Trophoblast cell (in vitro differentiated cells and primary cell): Measurements from ENCODE around the gene BCL11A.

Experiments
- DNase-seq, 2 donors: peaks; one replicate each; pipeline ENCODE4 v3.0.0-alpha.2; 2016
- H2AFZ ChIP-seq: 2 replicates; pipeline ENCODE4 v1.6.1; 2013; ENCODE audit warnings: low read length, moderate library complexity, mild to moderate bottlenecking; ENCODE audit not compliant: insufficient read depth, poor library complexity
- H2AK5ac ChIP-seq: 2 replicates; pipeline ENCODE4 v1.6.1; 2013; ENCODE audit warnings: mild to moderate bottlenecking, low read length
- H2BK120ac ChIP-seq: 2 replicates; pipeline ENCODE4 v1.6.1; 2013; ENCODE audit warnings: low read length, mild to moderate bottlenecking, moderate library complexity; ENCODE audit not compliant: insufficient read depth, poor library complexity
- H2BK12ac ChIP-seq: 2 replicates; pipeline ENCODE4 v1.6.1; 2013; ENCODE audit warnings: mild to moderate bottlenecking, low read length, moderate library complexity
- H2BK5ac ChIP-seq: 2 replicates; pipeline ENCODE4 v1.6.1; 2013; ENCODE audit warnings: low read length, low read depth, moderate library complexity, mild to moderate bottlenecking; ENCODE audit not compliant: poor library complexity
- H3K14ac ChIP-seq: 2 replicates; pipeline ENCODE4 v1.6.1; 2013; ENCODE audit warnings: mild to moderate bottlenecking, low read length
- H3K18ac ChIP-seq: 2 replicates; pipeline ENCODE4 v1.6.1; 2013; ENCODE audit warnings: mild to moderate bottlenecking, low read length
- H3K23ac ChIP-seq: 2 replicates; pipeline ENCODE4 v1.6.1; 2013; ENCODE audit warnings: low read length
- H3K27ac ChIP-seq: 2 replicates; pipeline ENCODE4 v1.5.1; 2013; ENCODE audit warnings: low read depth, mild to moderate bottlenecking, inconsistent platforms, low read length, moderate library complexity
- H3K27me3 ChIP-seq: 2 replicates; pipeline ENCODE4 v1.6.1; 2013; ENCODE audit warnings: inconsistent platforms, mild to moderate bottlenecking, low read length, moderate library complexity; ENCODE audit not compliant: insufficient read depth
- H3K36me3 ChIP-seq, 2 experiments: 1 replicate in 1 of 2; 2 replicates in 1 of 2; pipeline ENCODE4 v1.6.1; 2013; ENCODE audit warnings: low read length in 2 of 2, mild to moderate bottlenecking in 2 of 2, moderate library complexity in 1 of 2; ENCODE audit not compliant: insufficient read depth in 2 of 2, control insufficient read depth in 1 of 2
- H3K4ac ChIP-seq: 2 replicates; pipeline ENCODE4 v1.6.1; 2013; ENCODE audit warnings: low read depth, mild to moderate bottlenecking, low read length, moderate library complexity
- H3K4me1 ChIP-seq, 2 experiments: 1 replicate in 1 of 2; 2 replicates in 1 of 2; pipeline ENCODE4 v1.6.1; 2013; ENCODE audit warnings: low read length in 2 of 2, mild to moderate bottlenecking in 2 of 2, moderate library complexity in 1 of 2; ENCODE audit not compliant: insufficient read depth in 2 of 2, control insufficient read depth in 1 of 2
- H3K4me2 ChIP-seq: 2 replicates; pipeline ENCODE4 v1.6.1; 2013; ENCODE audit warnings: inconsistent platforms, mild to moderate bottlenecking, low read length, moderate library complexity
- H3K4me3 ChIP-seq: 2 replicates; pipeline ENCODE4 v1.5.1; 2013; ENCODE audit warnings: mild to moderate bottlenecking, low read depth, low read length, inconsistent platforms
- H3K79me1 ChIP-seq: one replicate; pipeline ENCODE4 v1.6.1; 2013; ENCODE audit warnings: low read length
- H3K79me2 ChIP-seq: 2 replicates; pipeline ENCODE4 v1.6.1; 2013; ENCODE audit warnings: low read length, mild to moderate bottlenecking; ENCODE audit not compliant: control insufficient read depth, insufficient read depth, poor library complexity
- H3K9ac ChIP-seq: 2 replicates; pipeline ENCODE4 v1.6.1; 2013; ENCODE audit warnings: mild to moderate bottlenecking, low read length
- H3K9me3 ChIP-seq: 2 replicates; pipeline ENCODE4 v1.6.1; 2013; ENCODE audit warnings: low read depth, mild to moderate bottlenecking, control low read depth, inconsistent platforms, low read length; ENCODE audit not compliant: insufficient read depth
- H4K12ac ChIP-seq: 2 replicates; pipeline ENCODE4 v1.6.1; 2013; ENCODE audit warnings: low read depth, mild to moderate bottlenecking, low read length, moderate library complexity
- H4K8ac ChIP-seq: 2 replicates; pipeline ENCODE4 v1.6.1; 2013; ENCODE audit warnings: low read depth, mild to moderate bottlenecking, low read length, moderate library complexity
- H4K91ac ChIP-seq: one replicate; pipeline ENCODE4 v1.6.1; 2013; ENCODE audit warnings: low read depth, mild to moderate bottlenecking, low read length, moderate library complexity
- WGBS: extraction: QIAGEN DNeasy Blood & Tissue Kit; methylation state at CpG from one replicate; pipeline ENCODE4 v1.1.7; 2013; ENCODE audit warnings: missing lambda C conversion rate; ENCODE audit not compliant: insufficient read length, insufficient coverage; ENCODE audit errors: extremely low coverage; 5-methylcytosine and 5-hydroxymethylcytosine counted together

The BCL11A gene

GRCh38 chr2:60465736-60466135 is 87.7 kb downstream of the BCL11A start:
- Histone ChIP-seq H3K79me1 (no peaks in the 10 kb centered on the region), H3K36me3 (peaks cover 13 to 22% of the 10 kb centered on the region in 2 experiments), H3K27ac (no peak overlapping the region), H3K4me2 (no peak overlapping the region), H2BK120ac (no peak overlapping the region), H4K91ac (no peak overlapping the region), H2AFZ (no peak overlapping the region), H2BK5ac (no peak overlapping the region), H3K4me3 (no peak overlapping the region), H4K12ac (no peak overlapping the region), H3K9ac (no peak overlapping the region), H2AK5ac (no peak overlapping the region), H3K27me3 (no peaks in the 10 kb centered on the region), H3K79me2 (no peaks in the 10 kb centered on the region), H3K23ac (no peak overlapping the region), H3K14ac (no peak overlapping the region), H4K8ac (no peak overlapping the region), H3K4ac (no peak overlapping the region), H3K18ac (peak overlapping the region; percentile 48), H3K9me3 (peaks cover 9% of the 10 kb centered on the region), H3K4me1 (peaks cover 2% of the 10 kb centered on the region in 2 experiments), H2BK12ac (no peak overlapping the region)
- no peak for DNase-seq
- no CpG with 5 or more reads among the region's 4 CpGs for WGBS

DNA sequence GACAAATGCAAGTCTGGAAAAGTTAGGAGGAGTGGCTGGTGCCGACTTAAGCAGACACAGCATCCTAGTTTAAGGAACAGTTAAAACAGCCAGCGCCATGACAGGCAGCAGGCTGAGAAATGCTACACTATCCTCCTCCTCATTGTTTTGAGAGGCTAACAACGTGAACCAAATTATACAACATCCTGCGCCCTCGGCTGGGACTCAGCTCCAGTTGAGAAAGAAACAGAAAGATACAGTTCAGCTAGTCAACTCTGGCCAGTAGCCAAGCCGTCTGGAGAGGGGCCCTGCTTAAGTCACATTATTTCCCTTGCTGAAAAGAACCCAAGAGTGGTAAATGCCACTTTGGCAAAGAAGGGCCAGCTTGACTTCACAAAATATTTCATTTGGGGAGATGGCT is 90.2 kb downstream of the BCL11A start:
- H3K18ac ChIP-seq: no peak overlapping the region
- H3K9ac ChIP-seq: no peak overlapping the region
- H3K36me3 ChIP-seq: peaks cover 18 to 27% of the 10 kb centered on the region in 2 experiments
- H3K4me2 ChIP-seq: no peak overlapping the region
- DNase-seq: no peak
- H3K23ac ChIP-seq: no peak overlapping the region
- H2BK120ac ChIP-seq: no peak overlapping the region
- H2BK12ac ChIP-seq: no peak overlapping the region
- H2AFZ ChIP-seq: no peak overlapping the region
- H4K12ac ChIP-seq: no peak overlapping the region
- no peak overlapping the region for H3K4me3 ChIP-seq
- H4K8ac ChIP-seq: no peak overlapping the region
- H3K9me3 ChIP-seq: peaks cover 9% of the 10 kb centered on the region
- no peak overlapping the region for H4K91ac ChIP-seq
- H3K14ac ChIP-seq: no peak overlapping the region
- no peak overlapping the region for H3K4ac ChIP-seq
- no peaks in the 10 kb centered on the region for H3K79me2 ChIP-seq
- no peak overlapping the region for H2AK5ac ChIP-seq
- H3K27ac ChIP-seq: no peak overlapping the region
- no peaks in the 10 kb centered on the region for H3K4me1 ChIP-seq
- no peak overlapping the region for H2BK5ac ChIP-seq
- WGBS: no CpG with 5 or more reads among the region's 6 CpGs
- H3K27me3 ChIP-seq: no peaks in the 10 kb centered on the region
- no peaks in the 10 kb centered on the region for H3K79me1 ChIP-seq

GRCh38 chr2:60461421-60462108 is 91.9 kb downstream of the BCL11A start:
- Histone ChIP-seq H3K79me2 (no peaks in the 10 kb centered on the region), H3K27ac (no peak overlapping the region), H4K91ac (no peak overlapping the region), H3K9ac (no peak overlapping the region), H3K18ac (no peak overlapping the region), H3K4ac (no peak overlapping the region), H3K27me3 (no peaks in the 10 kb centered on the region), H3K14ac (no peak overlapping the region), H4K12ac (no peak overlapping the region), H2AK5ac (no peak overlapping the region), H2AFZ (no peak overlapping the region), H3K4me2 (no peak overlapping the region), H3K9me3 (peaks cover 2% of the 10 kb centered on the region), H3K23ac (no peak overlapping the region), H2BK12ac (no peak overlapping the region), H3K79me1 (no peaks in the 10 kb centered on the region), H3K4me3 (no peak overlapping the region), H3K36me3 (peaks cover 18 to 22% of the 10 kb centered on the region in 2 experiments), H4K8ac (no peak overlapping the region), H2BK5ac (no peak overlapping the region), H3K4me1 (no peaks in the 10 kb centered on the region), H2BK120ac (no peak overlapping the region)
- 100% methylated on average over 3 of the region's 47 CpGs for WGBS
- DNase-seq: no peak

GRCh38 chr2:60460577-60461420 is 92.7 kb downstream of the BCL11A start:
- WGBS: 100% methylated on average over 1 of the region's 76 CpGs

More at GRCh38 chr2:60460577-60461420, 92.7 kb downstream of the BCL11A start:
- Histone ChIP-seq H2BK120ac (no peak overlapping the region), H3K4me3 (no peak overlapping the region), H3K9me3 (peaks cover 2% of the 10 kb centered on the region), H3K36me3 (peaks cover 18 to 22% of the 10 kb centered on the region in 2 experiments), H4K12ac (no peak overlapping the region), H2BK12ac (no peak overlapping the region), H3K79me1 (no peaks in the 10 kb centered on the region), H3K4ac (no peak overlapping the region), H2AFZ (no peak overlapping the region), H3K9ac (no peak overlapping the region), H3K18ac (no peak overlapping the region), H4K91ac (no peak overlapping the region), H3K27me3 (no peaks in the 10 kb centered on the region), H2BK5ac (no peak overlapping the region), H3K4me2 (no peak overlapping the region), H2AK5ac (no peak overlapping the region), H4K8ac (no peak overlapping the region), H3K79me2 (no peaks in the 10 kb centered on the region), H3K27ac (no peak overlapping the region), H3K14ac (no peak overlapping the region), H3K4me1 (no peaks in the 10 kb centered on the region), H3K23ac (no peak overlapping the region)
- DNase-seq: no peak
